Frontal cortex (tissue), 4 donors: ENCODE results near the gene HEG1. TPM values are rescaled to one million over a fixed set of nuclear protein-coding genes. Genes with fewer than 3 reads are reported as not detected.
A peak's percentile ranks its signal among the peaks of the same experiment; 100 is the strongest.
"Not testable (repeated sequence)": the region's sequence is repeated elsewhere in the genome, so short reads cannot be mapped to it uniquely, and the experiment has no call there.

Experiments
- DNase-seq, 2 donors: peaks; one replicate each; pipeline ENCODE4 v3.0.0; 2012; ENCODE audit warnings: low spot score in 2 of 2
- FAIRE-seq: peaks from 2 replicates; lab custom pipeline; 2012; peaks lifted over from hg19 to GRCh38; lab: Jason Lieb, UNC
- total RNA-seq: library from RNA; depleted of rRNA; stranded (reverse); fragments of >200 nt; gene quantifications from one replicate; pipeline ENCODE4 v1.2.3, GENCODE V29; 2014
- donor health status: control.
- donor health status: control.
- donor health status: control.

Gene HEG1
- 5.7 TPM for total RNA-seq

GRCh38 chr3:125055913-125056745, at the start of gene HEG1:
HEG1 (minus strand) TSS chr3:125055997; CDS start chr3:125055890, 107 bp downstream.
- DNase-seq: peak; percentile 91 to 93
- FAIRE-seq: no peak

- DNase-seq: no peak
- FAIRE-seq: no peak
Measured at GRCh38 chr3:125105116-125105515, 49.3 kb upstream of the HEG1 start.

- FAIRE-seq: no peak
- peak in 1 of 2 donors; percentile 22 for DNase-seq
Measured at GRCh38 chr3:125104639-125105038, 48.8 kb upstream of the HEG1 start.

- DNase-seq (no peak), FAIRE-seq (no peak)
Measured at GRCh38 chr3:125103406-125103805, 47.6 kb upstream of the HEG1 start.

- no peak for DNase-seq
- FAIRE-seq: no peak
Measured at GRCh38 chr3:125102470-125102869, 46.7 kb upstream of the HEG1 start.

GRCh38 chr3:125098611-125099291, 43.0 kb upstream of the HEG1 start:
- FAIRE-seq (no peak), DNase-seq (no peak)

GRCh38 chr3:125090649-125091048, 34.9 kb upstream of the HEG1 start:
- FAIRE-seq (no peak), DNase-seq (no peak)

GRCh38 chr3:125087768-125088391, 32.1 kb upstream of the HEG1 start:
- DNase-seq (no peak), FAIRE-seq (no peak)

- FAIRE-seq: no peak
- DNase-seq: no peak
Measured at GRCh38 chr3:125085166-125085565, 29.4 kb upstream of the HEG1 start.

- FAIRE-seq: no peak
- no peak for DNase-seq
Measured at GRCh38 chr3:125083776-125084175, 28.0 kb upstream of the HEG1 start.

- not testable (repeated sequence) for DNase-seq
Measured at GRCh38 chr3:125082339-125082738, 26.5 kb upstream of the HEG1 start.

GRCh38 chr3:125080077-125080476, 24.3 kb upstream of the HEG1 start:
- DNase-seq (no peak), FAIRE-seq (no peak)

More at GRCh38 chr3:125082339-125082738, 26.5 kb upstream of the HEG1 start:
- FAIRE-seq: not testable (repeated sequence)

- no peak for FAIRE-seq
- DNase-seq: no peak
Measured at GRCh38 chr3:125079675-125080045, 23.9 kb upstream of the HEG1 start.

- DNase-seq: no peak
- FAIRE-seq: no peak
Measured at GRCh38 chr3:125078951-125079674, 23.3 kb upstream of the HEG1 start.

GRCh38 chr3:125077864-125078263, 22.1 kb upstream of the HEG1 start:
- FAIRE-seq (no peak), DNase-seq (no peak)

GRCh38 chr3:125076464-125076863, 20.7 kb upstream of the HEG1 start:
- FAIRE-seq: no peak

GRCh38 chr3:125075738-125076137, 19.9 kb upstream of the HEG1 start:
- no peak for DNase-seq
- no peak for FAIRE-seq

More at GRCh38 chr3:125076464-125076863, 20.7 kb upstream of the HEG1 start:
- no peak for DNase-seq

- FAIRE-seq (no peak), DNase-seq (no peak)
Measured at GRCh38 chr3:125073390-125073905, 17.7 kb upstream of the HEG1 start.

GRCh38 chr3:125072749-125073389, 17.1 kb upstream of the HEG1 start:
- DNase-seq (no peak), FAIRE-seq (no peak)
